Measurements from ENCODE around the gene MAP1LC3B. TPM values are rescaled to one million over a fixed set of nuclear protein-coding genes. Genes with fewer than 3 reads are reported as not detected.
"Not testable (repeated sequence)": the region's sequence is repeated elsewhere in the genome, so short reads cannot be mapped to it uniquely, and the experiment has no call there.

MAP1LC3B gene
- total RNA-seq, 1 donor: 26.4 TPM

DNA sequence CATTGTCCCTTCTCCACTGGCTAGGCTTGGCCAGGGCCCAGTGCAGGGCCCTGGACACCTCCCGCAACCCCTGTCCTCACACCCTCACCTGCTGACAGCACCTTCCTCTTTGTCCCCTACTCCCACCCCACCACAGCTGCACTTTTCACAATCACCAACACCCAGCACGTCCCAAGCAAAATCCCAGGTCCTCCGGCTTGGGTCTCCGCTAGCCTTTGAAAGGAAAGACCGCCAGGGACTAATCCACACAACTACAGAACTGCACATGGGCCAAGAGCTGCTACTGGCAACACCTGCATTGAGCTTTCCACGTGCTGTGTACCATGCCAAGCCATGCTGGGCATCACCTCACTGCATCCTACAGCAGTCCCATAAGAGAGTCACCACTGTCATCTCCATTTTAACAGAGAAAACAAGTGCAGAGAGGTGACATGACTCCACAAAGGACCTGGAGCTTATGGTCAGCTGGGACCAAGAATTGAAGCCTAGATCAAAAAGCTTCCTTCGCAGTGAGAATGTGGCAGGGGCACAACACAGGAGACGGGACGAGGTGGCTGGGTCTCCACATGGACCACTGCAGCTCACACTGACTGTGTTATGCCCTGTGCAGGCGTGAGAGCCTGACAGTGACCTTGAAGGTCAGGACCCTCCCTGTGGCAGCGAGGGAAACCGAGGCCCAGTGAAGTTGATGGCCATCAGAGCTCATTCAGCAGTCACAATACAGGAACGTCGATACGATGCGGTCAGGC, 31.1 kb upstream of the MAP1LC3B start:
- DNase-seq (ENCODE audit: low read depth in 2 of 3, low spot score in 2 of 3): no peak

- no peak for DNase-seq (ENCODE audit: low read depth in 2 of 3, low spot score in 2 of 3)
Observed at GRCh38 chr16:87361916-87362619, 30.1 kb upstream of the MAP1LC3B start.

- not testable (repeated sequence) for DNase-seq (ENCODE audit: low read depth in 2 of 3, low spot score in 2 of 3)
Observed at GRCh38 chr16:87362828-87363559, 29.1 kb upstream of the MAP1LC3B start.

- no peak for DNase-seq (ENCODE audit: low read depth in 2 of 3, low spot score in 2 of 3)
Observed at GRCh38 chr16:87363771-87364455, 28.2 kb upstream of the MAP1LC3B start.

GRCh38 chr16:87365021-87365713, 27.0 kb upstream of the MAP1LC3B start:
- DNase-seq (ENCODE audit: low read depth in 2 of 3, low spot score in 2 of 3): no peak

DNA sequence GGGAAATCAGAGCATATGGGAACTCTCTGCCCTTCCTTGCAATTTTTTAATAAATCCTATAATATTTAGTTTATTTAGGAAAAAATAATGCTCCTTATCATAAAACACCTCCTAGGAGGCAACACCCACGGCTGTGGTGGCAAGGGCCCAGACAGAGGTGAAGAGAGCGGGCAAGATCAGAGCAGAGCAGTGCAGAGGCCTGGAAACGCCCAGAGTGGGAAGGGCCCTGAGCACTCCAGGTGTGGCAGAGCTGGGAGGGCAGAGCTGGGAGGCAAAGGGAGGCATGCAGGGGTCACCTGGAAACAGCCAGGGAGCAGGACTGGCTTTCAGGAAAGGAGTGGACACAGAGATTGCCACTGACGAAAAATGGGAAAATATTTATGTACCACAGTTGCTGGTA, 25.8 kb upstream of the MAP1LC3B start:
- DNase-seq (ENCODE audit: low read depth in 2 of 3, low spot score in 2 of 3): no peak

GRCh38 chr16:87366930-87367329, 25.2 kb upstream of the MAP1LC3B start:
- no peak for DNase-seq (ENCODE audit: low read depth in 2 of 3, low spot score in 2 of 3)

- DNase-seq (ENCODE audit: low read depth in 2 of 3, low spot score in 2 of 3): no peak
Observed at GRCh38 chr16:87367529-87367928, 24.6 kb upstream of the MAP1LC3B start.

- DNase-seq (ENCODE audit: low read depth in 2 of 3, low spot score in 2 of 3): peak in 2 of 3 donors; percentile 15 to 75
Observed at GRCh38 chr16:87368029-87368770, 23.9 kb upstream of the MAP1LC3B start.

- no peak for DNase-seq (ENCODE audit: low read depth in 2 of 3, low spot score in 2 of 3)
Observed at GRCh38 chr16:87369117-87369765, 22.9 kb upstream of the MAP1LC3B start.

- DNase-seq (ENCODE audit: low read depth in 2 of 3, low spot score in 2 of 3): no peak
Observed at GRCh38 chr16:87369796-87370719, 22.1 kb upstream of the MAP1LC3B start.

DNA sequence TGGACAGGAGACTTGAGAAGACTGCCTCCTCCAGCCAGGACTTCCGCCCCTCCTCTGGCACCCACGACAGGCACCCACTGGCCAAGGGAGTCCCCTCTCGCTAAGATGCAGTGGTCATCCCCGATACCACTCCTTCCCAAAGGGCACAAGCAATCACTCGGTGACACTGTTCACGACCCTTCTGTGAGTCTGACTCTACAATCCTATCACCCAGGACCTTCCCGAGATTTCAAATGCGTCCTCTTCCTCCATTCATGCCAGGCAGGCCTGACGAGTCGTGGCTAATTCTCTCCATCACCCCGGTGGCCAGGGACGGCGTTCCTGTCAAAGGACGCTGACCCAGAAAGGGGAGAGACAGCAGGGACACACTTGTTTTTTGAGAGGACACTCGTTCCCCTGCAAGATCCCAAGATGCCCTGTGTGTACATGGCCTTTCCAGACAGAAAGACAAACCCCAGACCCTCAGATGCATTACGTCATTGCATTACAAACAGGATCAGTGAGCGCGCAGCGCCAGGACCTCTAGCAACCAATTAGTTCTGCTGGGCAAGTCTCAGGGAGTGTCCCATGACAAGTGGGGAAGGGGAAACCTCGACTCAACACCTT, 20.8 kb upstream of the MAP1LC3B start:
- DNase-seq (ENCODE audit: low read depth in 2 of 3, low spot score in 2 of 3): no peak

GRCh38 chr16:87372305-87372704, 19.8 kb upstream of the MAP1LC3B start:
- DNase-seq (ENCODE audit: low read depth in 2 of 3, low spot score in 2 of 3): no peak

GRCh38 chr16:87374313-87374712, 17.8 kb upstream of the MAP1LC3B start:
- DNase-seq (ENCODE audit: low read depth in 2 of 3, low spot score in 2 of 3): no peak

DNA sequence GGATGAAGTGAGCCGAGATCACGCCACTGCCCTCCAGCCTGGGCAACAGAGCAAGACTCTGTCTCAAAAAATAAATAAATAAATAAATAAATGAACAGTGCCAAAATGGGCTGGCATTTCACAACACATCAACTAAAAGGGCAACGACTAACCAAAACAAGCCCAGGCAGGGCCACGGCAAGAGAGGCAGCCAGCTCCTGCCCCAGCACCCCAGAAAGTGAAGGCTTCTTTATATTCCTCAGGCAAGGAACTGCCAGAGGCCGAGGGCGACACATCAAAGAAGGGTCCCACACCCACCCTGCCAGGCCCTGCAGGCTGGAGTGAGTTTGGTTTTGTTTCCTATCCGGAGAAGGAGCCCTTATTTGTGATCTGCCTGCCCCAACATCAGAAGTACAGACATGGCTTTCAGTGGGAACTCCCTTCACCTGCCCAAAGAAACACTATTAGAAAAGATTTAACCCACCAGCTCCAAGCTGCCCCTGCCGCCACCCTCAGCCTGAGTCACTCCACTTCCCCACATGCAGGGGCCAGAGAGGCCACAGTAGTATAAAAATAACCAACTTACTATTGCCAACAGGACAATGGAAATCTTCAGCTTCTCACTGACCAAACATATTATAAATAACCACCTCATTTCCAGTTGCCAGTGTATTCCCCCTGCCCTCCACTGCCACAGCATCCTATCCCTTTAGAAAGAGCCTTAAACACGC, 16.6 kb upstream of the MAP1LC3B start:
- DNase-seq (ENCODE audit: low read depth in 2 of 3, low spot score in 2 of 3): no peak

- DNase-seq (ENCODE audit: low read depth in 2 of 3, low spot score in 2 of 3): no peak
Observed at GRCh38 chr16:87376660-87377059, 15.5 kb upstream of the MAP1LC3B start.

DNA sequence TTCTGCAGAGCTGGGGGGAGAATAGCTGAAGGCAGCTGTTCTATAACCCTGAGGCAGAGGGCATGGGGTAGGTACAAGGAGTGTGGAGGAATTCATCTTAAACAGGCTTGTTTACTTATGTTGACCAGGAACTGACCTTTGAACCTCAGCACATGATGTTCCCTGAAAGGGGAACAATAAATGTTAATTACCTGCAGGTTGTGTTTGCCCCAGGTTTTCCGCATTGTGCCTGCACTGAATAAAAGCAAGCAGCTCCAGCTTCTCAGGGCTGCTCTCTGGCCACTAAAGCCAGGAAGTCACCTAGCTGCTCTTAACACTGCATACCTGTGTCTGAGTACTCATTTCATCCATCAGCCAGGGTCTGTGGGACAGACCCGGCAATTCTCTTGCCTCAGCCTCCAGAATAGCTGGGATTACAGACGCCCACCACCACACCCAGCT, 12.8 kb upstream of the MAP1LC3B start:
- DNase-seq (ENCODE audit: low read depth in 2 of 3, low spot score in 2 of 3): not testable (repeated sequence)
